Gastrocnemius medialis (tissue), 4 donors: Measurements from ENCODE around the gene ATP4B.

ENCODE experiments used
- POLR2A ChIP-seq, 2 donors: fragments of 450-650 bp; IDR thresholded peaks; one replicate each; pipeline ENCODE4 v1.6.1; 2017; ENCODE audit warnings: antibody characterized with exemption in 2 of 2, mild to moderate bottlenecking in 2 of 2, moderate library complexity in 2 of 2
- TF ChIP-seq, protein P1 (sequence below), 5 experiments: fragments of 450-650 bp in 3 of 5; fragments of 200-600 bp in 2 of 5; sonication (generic) in 2 of 5; IDR thresholded peaks in 4 of 5; conservative IDR thresholded peaks in 1 of 5; 1 replicate in 4 of 5; 2 replicates in 1 of 5; pipeline ENCODE4 v1.5.1; 2016 to 2019; ENCODE audit warnings: antibody characterized with exemption in 5 of 5, mild to moderate bottlenecking in 3 of 5, moderate library complexity in 3 of 5

DNA sequence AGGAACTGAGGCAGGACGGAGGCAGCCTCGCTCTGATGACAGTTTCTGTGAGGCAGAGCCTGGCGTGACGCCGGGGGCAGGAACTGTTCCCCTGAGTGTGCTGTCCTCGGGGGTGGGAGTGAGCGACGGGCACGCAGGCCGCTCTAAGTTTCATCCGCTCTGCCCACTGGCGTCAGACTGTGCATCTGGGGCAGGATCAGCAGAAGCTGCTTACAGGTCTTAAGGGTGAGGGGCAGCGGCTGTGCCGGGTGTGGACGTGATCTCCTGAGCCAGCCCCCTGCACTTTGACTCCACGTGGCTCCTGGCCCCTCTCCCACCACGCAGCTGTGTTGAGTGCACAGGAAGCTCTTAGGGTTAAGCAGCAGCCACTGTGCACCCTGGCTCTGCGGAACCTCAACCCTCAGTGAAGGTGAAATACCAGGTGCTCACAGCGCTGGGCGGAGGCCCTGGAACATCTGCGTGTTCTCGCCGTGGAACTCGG lies 10.5 kb upstream of the ATP4B start:
- TF ChIP-seq, protein P1, sequence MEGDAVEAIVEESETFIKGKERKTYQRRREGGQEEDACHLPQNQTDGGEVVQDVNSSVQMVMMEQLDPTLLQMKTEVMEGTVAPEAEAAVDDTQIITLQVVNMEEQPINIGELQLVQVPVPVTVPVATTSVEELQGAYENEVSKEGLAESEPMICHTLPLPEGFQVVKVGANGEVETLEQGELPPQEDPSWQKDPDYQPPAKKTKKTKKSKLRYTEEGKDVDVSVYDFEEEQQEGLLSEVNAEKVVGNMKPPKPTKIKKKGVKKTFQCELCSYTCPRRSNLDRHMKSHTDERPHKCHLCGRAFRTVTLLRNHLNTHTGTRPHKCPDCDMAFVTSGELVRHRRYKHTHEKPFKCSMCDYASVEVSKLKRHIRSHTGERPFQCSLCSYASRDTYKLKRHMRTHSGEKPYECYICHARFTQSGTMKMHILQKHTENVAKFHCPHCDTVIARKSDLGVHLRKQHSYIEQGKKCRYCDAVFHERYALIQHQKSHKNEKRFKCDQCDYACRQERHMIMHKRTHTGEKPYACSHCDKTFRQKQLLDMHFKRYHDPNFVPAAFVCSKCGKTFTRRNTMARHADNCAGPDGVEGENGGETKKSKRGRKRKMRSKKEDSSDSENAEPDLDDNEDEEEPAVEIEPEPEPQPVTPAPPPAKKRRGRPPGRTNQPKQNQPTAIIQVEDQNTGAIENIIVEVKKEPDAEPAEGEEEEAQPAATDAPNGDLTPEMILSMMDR (IDR thresholded peaks at IDR 0.05 in 4 of 5, conservative IDR thresholded peaks at IDR 0.05 in 1 of 5) = no peak
- no peak for TF ChIP-seq POLR2A (IDR thresholded peaks at IDR 0.05)
